Measurements from ENCODE around the gene CCDC171. TPM values are rescaled to one million over a fixed set of nuclear protein-coding genes. Genes with fewer than 3 reads are reported as not detected.
"Not testable (repeated sequence)": the region's sequence is repeated elsewhere in the genome, so short reads cannot be mapped to it uniquely, and the experiment has no call there.

The CCDC171 gene
- total RNA-seq, 1 experiment from 2014 or later: 2.6 TPM

GRCh38 chr9:15786616-15787015 lies 233.8 kb downstream of the CCDC171 start (continued):
- TF ChIP-seq JUND (IDR thresholded peaks at IDR 0.05): no peak

- RAD21 ChIA-PET (ENCODE audit: low non-redundant PET in 1 of 2, low total read pairs in 2 of 2, uncharacterized antibody in 2 of 2, unreplicated experiment in 2 of 2); H3K9ac ChIP-seq (ENCODE audit: low read length); H3K4me1 ChIP-seq (ENCODE audit: control insufficient read depth in 1 of 2, insufficient read depth in 2 of 2, low read length in 2 of 2); CTCF ChIA-PET; H3K79me2 ChIP-seq (ENCODE audit: insufficient read depth, low read length); H3K36me3 ChIP-seq (ENCODE audit: control insufficient read depth in 1 of 2, insufficient read depth in 2 of 2, low read length in 2 of 2); H3K4me2 ChIP-seq (ENCODE audit: low read length); POLR2A ChIA-PET; H3K4me3 ChIP-seq (replicated peaks in 1 of 2; ENCODE audit: low read depth in 1 of 2, low read length in 2 of 2); DNase-seq (ENCODE audit: low read depth, low spot score); ATAC-seq; BruUV-seq (replicated peaks); H3K27me3 ChIP-seq (ENCODE audit: insufficient read depth, low read length); H2AFZ ChIP-seq (ENCODE audit: low read depth, low read length, poor library complexity, severe bottlenecking); intact Hi-C loops (cut with micrococcal nuclease); H4K20me1 ChIP-seq (ENCODE audit: insufficient read depth); H3K9me2 ChIP-seq (ENCODE audit: insufficient read depth); H3K27ac ChIP-seq (ENCODE audit: low read depth, low read length); H3K9me3 ChIP-seq (ENCODE audit: control insufficient read depth in 1 of 2, insufficient read depth in 1 of 2, low read depth in 1 of 2, low read length in 2 of 2): not testable (repeated sequence)
Measured at GRCh38 chr9:15810219-15810899, 257.5 kb downstream of the CCDC171 start.

- Histone ChIP-seq H3K4me1 (ENCODE audit: control insufficient read depth in 1 of 2, insufficient read depth in 2 of 2, low read length in 2 of 2) (no peaks in the 10 kb centered on the region), H3K4me3 (replicated peaks in 1 of 2; ENCODE audit: low read depth in 1 of 2, low read length in 2 of 2) (no peak overlapping the region), H3K79me2 (ENCODE audit: insufficient read depth, low read length) (no peaks in the 10 kb centered on the region), H3K9ac (ENCODE audit: low read length) (no peak overlapping the region), H2AFZ (ENCODE audit: low read depth, low read length, poor library complexity, severe bottlenecking) (no peak overlapping the region), H3K27ac (ENCODE audit: low read depth, low read length) (no peak overlapping the region), H3K9me2 (ENCODE audit: insufficient read depth) (no peaks in the 10 kb centered on the region), H3K9me3 (ENCODE audit: control insufficient read depth in 1 of 2, insufficient read depth in 1 of 2, low read depth in 1 of 2, low read length in 2 of 2) (no peaks in the 10 kb centered on the region), H3K36me3 (ENCODE audit: control insufficient read depth in 1 of 2, insufficient read depth in 2 of 2, low read length in 2 of 2) (no peaks in the 10 kb centered on the region), H3K27me3 (ENCODE audit: insufficient read depth, low read length) (no peaks in the 10 kb centered on the region), H4K20me1 (ENCODE audit: insufficient read depth) (no peaks in the 10 kb centered on the region), H3K4me2 (ENCODE audit: low read length) (no peak overlapping the region)
- ChIA-PET POLR2A (no interaction called here), RAD21 (ENCODE audit: low non-redundant PET in 1 of 2, low total read pairs in 2 of 2, uncharacterized antibody in 2 of 2, unreplicated experiment in 2 of 2) (no interaction called here), CTCF (no interaction called here)
- intact Hi-C loops (cut with micrococcal nuclease): no loop called here
- BruUV-seq (replicated peaks): no TSS peak
- ATAC-seq (no peak), DNase-seq (ENCODE audit: low read depth, low spot score) (no peak)
- no peak for TF ChIP-seq EGR1 (IDR thresholded peaks at IDR 0.05; ENCODE audit: low read depth)
- no peak for TF ChIP-seq ATF3 (IDR thresholded peaks at IDR 0.05)
- no peak for TF ChIP-seq YY1 (IDR thresholded peaks at IDR 0.05; ENCODE audit: extremely low read depth, insufficient replicate concordance, low read depth, low read length)
- no peak for TF ChIP-seq SRF (IDR thresholded peaks at IDR 0.05; ENCODE audit: low read depth)
- TF ChIP-seq REST (IDR thresholded peaks at IDR 0.05; ENCODE audit: low read depth): no peak
- TF ChIP-seq CTCF (IDR thresholded peaks at IDR 0.05 in 2 of 3, conservative IDR thresholded peaks at IDR 0.05 in 1 of 3; ENCODE audit: borderline replicate concordance in 1 of 3, insufficient read depth in 1 of 3, low read depth in 2 of 3, low read length in 2 of 3): no peak
- no peak for TF ChIP-seq RAD21 (IDR thresholded peaks at IDR 0.05; ENCODE audit: low read depth)
- no peak for TF ChIP-seq ZNF274 (IDR thresholded peaks at IDR 0.05; ENCODE audit: low read depth, low read length)
Measured at GRCh38 chr9:15813076-15813475, 260.2 kb downstream of the CCDC171 start.
